ENCODE results near the gene ADAMTS12. TPM values are rescaled to one million over a fixed set of nuclear protein-coding genes. Genes with fewer than 3 reads are reported as not detected.

The ADAMTS12 gene
- total and polyA plus RNA-seq, 2 experiments from 2014 or later = 9.1 to 17.1 TPM

- 0 out of 2 replicates have a peak, but pooled peaks cover 7% of the 10 kb centered on the region for H3K9me2 ChIP-seq (ENCODE audit: insufficient read depth)
- Mint-ChIP-seq H3K9me3 (no peaks in the 10 kb centered on the region), H3K36me3 (ENCODE audit: low read depth) (no peaks in the 10 kb centered on the region), H3K27me3 (ENCODE audit: insufficient read depth, low read depth, poor library complexity) (peaks cover 2% of the 10 kb centered on the region), H3K27ac (no peak overlapping the region), H3K4me3 (no peak overlapping the region), H3K4me1 (peaks cover 6% of the 10 kb centered on the region)
- no peaks in the 10 kb centered on the region for H4K20me1 ChIP-seq (replicated peaks; ENCODE audit: insufficient read depth)
- no peak overlapping the region for H3K27ac ChIP-seq (ENCODE audit: low read depth)
- DNase-seq (ENCODE audit: low spot score) (no peak), ATAC-seq (no peak)
- no peaks in the 10 kb centered on the region for H3K36me3 ChIP-seq (ENCODE audit: insufficient read depth)
- peaks cover 10% of the 10 kb centered on the region for H3K79me2 ChIP-seq (replicated peaks; ENCODE audit: insufficient read depth)
- no peaks in the 10 kb centered on the region for H3K27me3 ChIP-seq (ENCODE audit: insufficient read depth)
- 0 out of 2 replicates have a peak, but pooled peaks cover 5% of the 10 kb centered on the region for H3K4me1 ChIP-seq (ENCODE audit: insufficient read depth)
- H2AFZ ChIP-seq = no peak overlapping the region
- TF ChIP-seq CTCF (conservative IDR thresholded peaks at IDR 0.05; ENCODE audit: low read depth in 2 of 2) = no peak
- no peak for TF ChIP-seq JUNB (IDR thresholded peaks at IDR 0.05; ENCODE audit: unreplicated experiment)
- TF ChIP-seq STAT1 (IDR thresholded peaks at IDR 0.05; ENCODE audit: unreplicated experiment) = no peak
- TF ChIP-seq ZNF114 (CRISPR knock-in tag; IDR thresholded peaks at IDR 0.05) = no peak
- no peak for TF ChIP-seq ETS1 (IDR thresholded peaks at IDR 0.05)
- no peak for TF ChIP-seq EZH2 (IDR thresholded peaks at IDR 0.05; ENCODE audit: low read depth, unreplicated experiment)
- no peak for TF ChIP-seq CREB1 (CRISPR knock-in tag; IDR thresholded peaks at IDR 0.05; ENCODE audit: low read depth)
- TF ChIP-seq POLR2AphosphoS5 (IDR thresholded peaks at IDR 0.05; ENCODE audit: low read depth) = no peak
- no peak for TF ChIP-seq REST (IDR thresholded peaks at IDR 0.05; ENCODE audit: unreplicated experiment)
- no peak for TF ChIP-seq ZNF331 (CRISPR knock-in tag; IDR thresholded peaks at IDR 0.05; ENCODE audit: low read depth)
- TF ChIP-seq EZH2phosphoT487 (IDR thresholded peaks at IDR 0.05; ENCODE audit: unreplicated experiment) = no peak
- no peak for TF ChIP-seq NANOG (IDR thresholded peaks at IDR 0.05; ENCODE audit: borderline replicate concordance)
- TF ChIP-seq ZNF462 (CRISPR knock-in tag; IDR thresholded peaks at IDR 0.05) = no peak
- H3K4me2 ChIP-seq = no peak overlapping the region
- H3F3A ChIP-seq (replicated peaks; ENCODE audit: low read depth) = no peaks in the 10 kb centered on the region
- H3K4me3 ChIP-seq = no peak overlapping the region
Observed at GRCh38 chr5:33755231-33755630, 136.6 kb downstream of the ADAMTS12 start.

All from GM23338 (cell line).